Midbrain (tissue), 1 donor: ENCODE data around the gene TNFRSF8.

Experiments used
- DNase-seq: peaks from one replicate; lab custom pipeline; 2025; lab: John Stamatoyannopoulos, UW

TNFRSF8 gene

GRCh38 chr1:12060500-12060899, 2.6 kb upstream of the TNFRSF8 start:
- DNase-seq: no peak

- DNase-seq: no peak
Measured at GRCh38 chr1:12064073-12064969, 1.2 kb downstream of the TNFRSF8 start.

GRCh38 chr1:12065872-12066271, 2.8 kb downstream of the TNFRSF8 start:
- no peak for DNase-seq

GRCh38 chr1:12067900-12068821, 5.1 kb downstream of the TNFRSF8 start:
- DNase-seq: no peak

- DNase-seq: no peak
Measured at GRCh38 chr1:12069623-12070244, 6.6 kb downstream of the TNFRSF8 start.

GRCh38 chr1:12071892-12072291, 8.8 kb downstream of the TNFRSF8 start:
- no peak for DNase-seq

GRCh38 chr1:12072741-12073140, 9.6 kb downstream of the TNFRSF8 start:
- DNase-seq: no peak

- no peak for DNase-seq
Measured at GRCh38 chr1:12073796-12074195, 10.7 kb downstream of the TNFRSF8 start.

DNA sequence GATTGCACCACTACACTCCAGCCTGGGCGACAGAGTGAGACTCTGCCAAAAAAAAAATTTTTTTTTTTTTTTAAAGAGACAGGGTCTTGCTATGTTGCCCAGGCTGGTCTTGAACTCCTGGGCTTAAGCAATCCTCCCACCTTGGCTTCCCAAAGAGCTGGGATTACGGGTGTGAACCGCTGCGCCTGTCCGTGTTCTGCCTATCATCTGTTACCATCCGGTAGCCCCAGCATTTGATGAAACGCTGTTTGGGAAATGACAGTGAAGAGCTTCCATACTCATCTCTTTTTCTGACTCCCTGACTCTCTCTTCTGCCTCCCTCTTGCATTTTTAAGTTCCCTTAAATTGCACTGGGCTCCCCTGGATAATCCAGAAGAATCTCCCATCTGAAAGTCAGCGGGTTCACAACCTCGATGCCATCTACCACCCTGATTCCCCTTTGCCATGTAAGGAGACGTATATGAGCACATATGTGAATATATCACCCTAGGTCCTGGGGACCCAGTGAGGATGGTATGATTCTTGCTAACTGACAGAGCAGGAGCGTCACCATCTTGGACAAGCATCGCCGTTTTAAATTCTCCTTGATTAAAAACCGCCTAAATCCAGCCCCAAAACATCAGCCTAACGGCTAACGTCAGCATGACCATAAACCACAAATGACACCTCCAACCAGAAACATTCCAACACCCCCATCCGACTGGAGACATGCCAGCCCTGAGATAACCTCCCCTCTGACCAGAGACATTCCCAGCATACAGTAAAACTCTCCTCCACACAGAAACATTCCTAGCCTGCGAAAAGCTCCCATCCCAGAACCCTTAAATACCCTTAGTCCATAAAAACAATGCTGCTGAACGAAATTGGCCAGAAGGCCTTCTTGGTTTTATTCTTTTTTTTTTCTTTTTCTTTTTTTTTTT, 12.4 kb downstream of the TNFRSF8 start:
- no peak for DNase-seq

GRCh38 chr1:12076425-12077005, 13.4 kb downstream of the TNFRSF8 start:
- DNase-seq: no peak

- DNase-seq: no peak
Measured at GRCh38 chr1:12078575-12078937, 15.5 kb downstream of the TNFRSF8 start.

DNA sequence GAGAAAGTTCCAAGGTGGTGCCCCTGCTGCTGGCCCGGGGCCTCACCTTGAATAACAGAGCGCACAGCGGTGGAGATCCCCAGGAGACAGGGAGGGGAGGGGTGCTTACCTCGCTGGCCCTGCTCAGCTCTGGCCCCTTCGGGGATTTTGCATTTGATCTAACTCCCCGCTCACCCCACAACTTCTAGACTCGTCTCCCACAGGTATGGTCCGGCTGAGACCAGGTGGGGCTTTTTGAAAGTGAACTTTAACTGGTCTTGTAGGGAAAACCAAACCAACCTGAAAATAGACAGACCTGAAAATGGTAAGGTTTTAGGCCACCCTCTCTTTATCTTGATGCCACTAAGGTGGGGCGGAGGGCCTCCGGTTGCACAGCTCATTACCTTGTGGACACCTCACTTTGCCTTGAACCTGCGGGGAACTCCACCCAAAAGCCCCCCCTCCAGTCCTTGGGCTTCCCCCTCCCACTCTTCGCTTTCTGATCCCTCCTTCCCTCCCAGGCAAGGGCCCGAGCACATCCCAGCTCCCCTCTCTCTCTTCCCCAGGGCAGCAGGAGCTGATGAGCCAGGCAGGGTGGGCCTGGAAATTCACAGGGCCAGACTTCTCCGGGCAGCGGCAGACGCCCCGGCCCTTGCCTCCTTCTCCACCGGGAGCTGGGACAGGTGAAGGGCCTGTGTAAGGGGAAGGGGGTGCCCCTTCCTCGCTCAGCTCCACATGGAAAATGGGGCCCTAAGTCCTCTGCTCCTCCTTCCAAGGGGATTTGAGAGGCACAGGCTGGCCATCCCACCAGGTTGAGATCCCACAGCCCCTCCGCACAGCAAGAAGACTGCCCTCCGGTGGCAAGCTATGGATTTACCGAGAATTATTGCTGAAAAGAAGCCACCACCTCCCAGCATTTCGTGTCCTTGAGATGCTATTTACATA, 16.1 kb downstream of the TNFRSF8 start:
- no peak for DNase-seq

DNA sequence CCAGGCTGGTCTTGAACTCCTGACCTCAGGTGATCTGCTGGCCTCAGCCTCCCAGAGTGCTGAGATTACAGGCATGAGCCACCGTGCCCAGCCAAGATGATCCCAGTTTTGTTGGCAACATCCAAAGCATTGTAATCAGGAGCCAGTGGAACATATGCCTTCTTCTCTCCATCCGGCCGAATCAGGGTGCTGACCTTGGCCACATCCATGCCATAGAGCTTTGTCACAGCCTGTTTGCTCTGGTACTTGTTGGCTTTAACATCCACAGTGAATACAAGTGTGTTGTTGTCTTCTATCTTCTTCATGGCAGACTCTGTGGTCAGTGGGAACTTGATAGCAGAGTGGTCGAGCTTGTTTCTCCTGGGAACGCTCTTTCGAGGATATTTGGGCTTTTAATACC, 17.1 kb downstream of the TNFRSF8 start:
- DNase-seq: no peak

- DNase-seq: no peak
Measured at GRCh38 chr1:12080773-12081556, 17.9 kb downstream of the TNFRSF8 start.

GRCh38 chr1:12081648-12082396, 18.7 kb downstream of the TNFRSF8 start:
- no peak for DNase-seq

DNA sequence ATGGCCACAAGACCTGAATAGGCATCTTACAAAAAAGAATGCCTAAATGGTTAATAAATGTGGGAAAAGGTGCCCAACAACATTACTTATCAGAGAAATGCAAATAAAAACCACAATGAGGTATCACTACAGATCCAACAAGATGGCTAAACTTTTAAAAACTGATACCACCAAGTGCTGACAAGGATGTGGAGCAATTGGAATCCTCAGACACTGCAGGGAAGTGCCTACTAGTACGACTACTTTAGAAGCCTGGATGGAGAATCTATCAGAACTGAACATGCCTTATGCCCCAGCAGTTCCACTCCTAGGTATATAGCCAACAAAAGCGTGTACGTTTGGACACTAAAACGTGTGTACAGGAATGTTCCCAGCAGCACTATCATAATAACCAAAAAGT, 19.9 kb downstream of the TNFRSF8 start:
- DNase-seq: no peak

- DNase-seq: no peak
Measured at GRCh38 chr1:12083766-12084165, 20.7 kb downstream of the TNFRSF8 start.

- DNase-seq: no peak
Measured at GRCh38 chr1:12085643-12086260, 22.6 kb downstream of the TNFRSF8 start.
